ENCODE data around the gene PIEZO2.
"Not testable (repeated sequence)": the region's sequence is repeated elsewhere in the genome, so short reads cannot be mapped to it uniquely, and the experiment has no call there.

PIEZO2 gene

GRCh38 chr18:10951631-10952544 is 197.5 kb downstream of the PIEZO2 start:
- DNase-seq: no peak

GRCh38 chr18:10950876-10951630 is 198.3 kb downstream of the PIEZO2 start:
- DNase-seq: no peak

DNA sequence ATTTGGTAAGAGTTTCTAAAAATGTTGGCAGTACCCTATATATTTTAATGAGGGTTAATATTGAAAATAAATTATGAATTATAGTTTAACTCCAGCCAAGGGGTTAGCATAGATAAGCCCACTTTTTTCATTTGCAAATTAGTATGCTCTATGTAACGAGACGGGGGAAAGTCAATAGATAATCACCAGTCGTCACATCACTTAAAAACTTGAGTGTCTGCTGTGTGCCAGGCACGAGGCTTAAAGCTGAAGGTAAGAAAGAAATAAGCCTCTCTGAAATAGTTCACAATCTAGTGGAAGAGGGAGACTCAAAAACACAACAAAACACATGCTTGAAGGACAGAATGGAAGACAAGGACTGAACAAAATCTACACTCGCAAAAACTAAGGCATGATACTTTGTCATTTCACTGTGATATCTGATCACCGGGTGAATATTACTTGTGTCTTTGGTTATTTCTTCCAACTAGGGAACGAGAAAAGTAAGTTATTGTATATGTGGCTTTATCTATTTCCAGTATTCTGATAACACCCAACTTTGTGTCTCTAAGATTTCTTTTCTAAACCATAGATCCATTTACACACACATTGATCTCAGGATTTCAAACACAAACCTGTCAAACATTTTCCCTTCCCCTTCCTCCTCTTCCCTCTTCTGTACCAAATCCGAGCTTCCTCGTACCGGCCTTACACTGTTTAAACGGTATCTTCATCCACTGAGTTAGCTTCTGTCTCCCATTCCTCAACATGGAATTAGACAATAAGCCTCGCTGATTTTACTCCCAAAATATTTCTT is 199.1 kb downstream of the PIEZO2 start:
- no peak for DNase-seq

GRCh38 chr18:10949655-10950054 is 199.7 kb downstream of the PIEZO2 start:
- no peak for DNase-seq

DNA sequence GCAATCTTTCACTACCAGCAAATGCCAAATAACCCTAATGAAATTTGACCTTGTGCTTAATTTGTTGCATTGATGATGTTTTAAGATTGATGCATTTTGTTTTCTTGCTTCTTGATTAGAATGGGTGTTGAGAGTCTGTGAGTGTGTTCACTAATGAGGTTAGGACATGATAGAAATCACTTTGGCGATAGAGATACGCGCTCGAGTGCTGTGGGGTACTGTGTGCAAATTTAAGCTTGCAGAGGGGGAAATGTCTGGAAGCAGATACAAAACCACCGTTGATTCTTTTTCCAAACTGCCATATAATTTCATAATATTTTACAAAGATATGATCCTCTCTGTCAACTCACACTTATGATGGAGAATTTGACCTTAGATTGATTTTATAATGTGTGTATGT is 200.9 kb downstream of the PIEZO2 start:
- DNase-seq: no peak

GRCh38 chr18:10946058-10946457 is 203.3 kb downstream of the PIEZO2 start:
- no peak for DNase-seq

GRCh38 chr18:10942998-10943397 is 206.4 kb downstream of the PIEZO2 start:
- DNase-seq: no peak

DNA sequence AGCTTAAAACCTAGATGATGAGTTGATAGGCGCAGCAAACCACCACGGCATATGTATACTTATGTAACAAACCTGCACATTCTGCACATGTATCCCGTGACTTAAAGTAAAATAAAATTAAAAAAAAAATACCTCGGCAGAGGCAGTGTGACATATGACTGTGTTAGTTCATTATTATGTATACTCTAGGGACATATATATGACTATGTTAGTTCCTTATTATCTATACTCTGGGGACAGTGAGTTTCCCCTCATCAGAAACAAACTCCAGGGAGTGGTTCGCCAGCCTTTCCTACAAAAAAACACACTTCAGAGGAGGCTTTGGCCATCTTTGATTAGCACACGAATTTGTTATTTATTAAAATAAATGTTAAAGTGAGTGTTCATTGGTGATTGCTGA is 209.5 kb downstream of the PIEZO2 start:
- DNase-seq: no peak

DNA sequence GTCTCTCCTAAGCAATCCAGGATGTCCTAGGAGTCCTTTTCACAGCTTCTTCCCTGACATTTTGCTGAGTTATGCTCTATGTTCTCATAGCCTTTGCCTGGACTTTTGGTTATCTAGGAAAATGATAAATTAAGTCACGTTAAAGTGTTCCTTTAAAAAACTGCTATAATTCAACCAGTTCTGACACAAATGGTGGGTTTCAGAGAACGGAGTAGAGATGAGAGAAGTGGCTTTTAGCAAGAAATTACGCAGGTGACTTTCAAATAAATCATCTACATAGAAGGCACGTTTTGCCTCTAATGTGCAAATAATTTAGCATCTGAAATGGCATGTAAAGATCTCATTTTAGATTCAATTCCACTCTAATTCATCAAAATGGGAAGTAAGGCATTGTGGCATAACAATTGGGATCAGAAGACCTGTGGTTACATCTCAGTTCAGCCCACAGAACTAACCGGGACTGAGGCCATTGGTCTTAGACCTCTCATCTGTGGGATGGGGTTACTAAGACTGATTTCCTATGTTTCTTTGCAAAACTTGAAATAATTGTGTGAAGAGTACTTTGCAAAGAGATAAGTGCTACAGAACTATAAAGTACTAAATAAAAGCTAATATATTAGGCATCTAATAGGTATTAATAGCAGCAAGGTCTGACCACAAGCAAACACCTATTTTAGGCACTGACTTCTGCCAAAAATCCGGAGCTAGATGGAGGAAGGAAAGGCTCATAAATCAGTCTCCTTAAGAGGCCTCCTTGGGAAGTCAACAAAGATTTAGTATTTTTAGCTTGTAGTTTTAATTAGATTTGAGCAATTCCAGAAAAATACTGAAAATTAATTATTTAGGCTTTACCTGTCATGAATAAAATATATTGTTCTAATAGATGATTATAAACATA is 211.4 kb downstream of the PIEZO2 start:
- no peak for DNase-seq

- DNase-seq: no peak
Measured at GRCh38 chr18:10936176-10937053, 213.0 kb downstream of the PIEZO2 start.

- no peak for DNase-seq
Measured at GRCh38 chr18:10935588-10935987, 213.8 kb downstream of the PIEZO2 start.

DNA sequence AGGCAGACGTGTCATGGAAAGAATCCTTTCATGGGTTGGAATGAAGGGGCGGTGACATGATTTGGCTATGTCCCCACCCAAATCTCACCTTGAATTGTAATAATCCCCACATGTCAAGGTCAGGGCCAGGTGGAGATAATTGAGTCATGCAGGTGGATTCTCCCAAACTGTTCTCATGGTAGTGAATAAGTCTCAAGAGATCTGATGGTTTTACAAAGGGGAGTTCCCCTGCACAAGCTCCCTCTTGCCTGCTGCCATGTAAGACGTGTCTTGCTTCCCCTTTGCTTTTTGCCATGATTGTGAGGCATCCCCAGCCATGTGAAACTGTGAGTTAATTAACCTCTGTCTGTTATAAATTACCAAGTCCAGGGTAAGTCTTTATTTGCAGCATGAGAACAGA is 215.7 kb downstream of the PIEZO2 start:
- not testable (repeated sequence) for DNase-seq

DNA sequence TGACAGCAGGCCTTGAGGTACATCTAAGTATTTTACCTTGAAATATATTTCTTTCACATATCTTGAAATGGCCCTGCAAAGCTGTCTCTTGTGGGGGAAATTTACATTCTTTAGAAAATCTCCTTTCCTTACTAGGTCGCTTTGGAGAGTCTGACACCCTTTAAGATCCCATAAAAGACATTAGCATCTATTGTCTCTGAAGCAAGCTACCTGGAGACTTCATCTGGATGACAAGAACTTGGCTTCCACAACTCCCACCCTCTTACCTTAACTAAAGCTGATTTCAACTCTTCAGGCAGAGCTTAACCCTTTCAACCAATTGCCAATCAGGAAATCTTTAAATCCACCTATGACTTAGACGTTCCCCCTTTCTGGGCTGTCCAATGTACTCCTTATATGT is 219.3 kb downstream of the PIEZO2 start:
- DNase-seq: no peak

- DNase-seq: no peak
Measured at GRCh38 chr18:10928772-10929373, 220.5 kb downstream of the PIEZO2 start.

DNA sequence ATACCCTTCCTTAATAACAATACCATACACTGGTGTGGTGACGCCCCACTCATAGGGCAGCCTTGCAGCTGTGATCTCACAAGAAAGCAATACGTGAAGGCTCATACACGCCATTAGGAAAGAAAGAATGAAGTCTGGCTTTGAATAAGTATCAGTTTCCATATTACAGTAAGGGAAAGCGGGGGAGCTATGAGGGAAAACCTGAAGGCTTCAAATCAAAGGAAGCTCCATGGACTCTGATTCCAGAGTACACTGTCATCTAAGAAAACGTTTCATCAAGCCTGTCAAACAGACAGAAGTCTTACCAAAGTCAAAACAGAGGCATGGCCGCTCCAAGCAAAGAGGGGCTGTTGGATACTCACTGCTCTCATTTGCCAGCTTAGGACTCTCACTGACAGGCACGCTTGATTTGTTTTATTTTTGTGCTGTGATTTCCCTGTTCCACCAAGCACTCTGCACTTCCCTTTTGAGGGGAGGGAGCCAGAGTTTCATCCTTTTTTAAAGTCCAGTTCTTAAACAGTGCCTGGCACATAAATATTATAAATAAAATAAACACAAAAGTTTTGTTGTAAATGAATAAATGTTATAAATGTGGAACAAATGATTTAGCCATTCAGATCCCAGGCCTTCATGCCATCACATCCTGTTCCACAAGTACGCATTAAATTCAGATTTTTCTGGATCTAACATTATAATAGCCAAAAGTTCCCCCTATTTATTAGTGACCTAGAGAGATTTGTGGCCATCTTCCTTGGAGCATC is 221.2 kb downstream of the PIEZO2 start:
- DNase-seq: no peak

DNA sequence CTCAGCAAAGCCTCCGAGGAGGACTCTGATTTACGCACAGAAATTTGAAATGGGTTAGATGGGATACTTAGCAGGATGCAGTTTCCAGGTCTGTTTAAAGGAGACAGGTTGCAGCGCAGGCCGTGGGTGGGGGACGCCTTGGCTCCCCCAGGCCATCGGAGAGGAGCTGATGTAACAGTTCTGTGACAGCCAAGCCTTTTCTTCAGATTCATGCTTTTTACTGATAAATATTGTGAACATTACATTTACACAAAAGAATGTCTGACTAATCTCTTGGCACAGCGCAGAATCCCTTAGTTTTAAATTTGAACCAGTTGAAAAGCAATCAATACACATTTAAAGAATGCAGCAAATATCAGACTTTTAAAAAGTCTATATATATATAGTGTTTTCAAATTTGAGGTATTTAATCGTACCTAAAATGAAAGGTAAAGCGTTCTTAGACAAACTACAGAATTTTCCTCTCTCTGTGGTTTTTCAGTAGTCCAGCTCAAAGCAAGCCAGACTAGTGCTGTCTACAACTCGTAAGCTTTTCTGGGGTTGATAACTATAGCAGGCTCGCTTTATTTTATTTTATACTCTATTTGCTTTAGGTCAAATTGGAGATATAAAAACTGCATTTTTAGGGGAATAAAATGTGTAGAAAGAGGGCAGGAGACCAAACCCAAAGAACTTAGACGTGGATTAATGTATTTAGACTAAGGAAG is 221.9 kb downstream of the PIEZO2 start:
- no peak for DNase-seq

DNA sequence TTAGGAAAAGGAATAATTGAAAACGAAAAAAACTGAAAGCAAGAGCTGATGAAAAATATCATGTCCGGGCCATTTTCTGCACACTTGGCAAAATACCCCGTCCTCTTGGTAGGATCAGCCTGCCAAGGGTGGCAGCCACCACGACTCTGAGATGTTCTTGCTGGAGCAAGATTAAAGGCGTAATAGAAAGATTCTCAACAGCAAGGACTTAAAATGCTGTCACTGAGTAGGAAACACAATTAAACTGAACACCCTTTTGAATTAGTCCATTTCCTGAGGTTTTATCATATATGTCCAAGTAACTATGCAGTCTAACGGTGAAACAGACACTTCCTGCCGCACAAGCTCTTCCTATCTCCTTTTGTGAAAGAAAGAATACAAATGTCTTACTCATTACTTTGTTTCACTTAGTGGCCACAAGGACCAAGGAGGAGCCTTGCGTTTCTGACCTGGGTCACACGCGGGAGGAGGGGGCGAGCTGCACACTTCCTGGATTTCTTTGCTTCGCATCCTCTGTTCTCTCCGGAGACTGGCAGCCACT is 222.7 kb downstream of the PIEZO2 start:
- DNase-seq: no peak

DNA sequence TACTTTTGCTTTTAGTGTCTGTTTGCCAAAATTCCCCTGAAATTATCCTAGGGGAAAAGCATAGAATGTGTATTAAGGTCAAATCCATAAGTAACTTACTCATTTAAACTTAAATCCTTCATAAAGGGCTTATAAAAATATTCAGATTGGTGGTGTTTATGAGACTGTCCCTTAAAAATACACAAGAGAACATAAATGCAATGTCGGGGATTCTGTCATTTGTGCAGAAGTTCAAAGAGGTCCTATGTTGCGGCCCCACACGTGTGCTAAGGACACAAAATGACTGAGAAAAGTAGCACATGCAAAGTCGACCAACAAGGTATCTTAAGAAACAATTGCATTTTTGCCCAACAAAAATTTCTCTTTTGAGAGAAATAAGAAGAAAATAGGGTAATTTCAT is 225.1 kb downstream of the PIEZO2 start:
- DNase-seq: no peak

- DNase-seq: no peak
Measured at GRCh38 chr18:10923551-10924070, 225.8 kb downstream of the PIEZO2 start.

All from stimulated activated CD4-positive, alpha-beta T cell treated with anti-CD3 and anti-CD28 coated beads, Interleukin-15, amount 100 ng/mL, for 24 hours (primary cell).